ENCODE measurements around the gene CNTD1.
A peak's percentile ranks its signal among the peaks of the same experiment; 100 is the strongest.

The CNTD1 gene

GRCh38 chr17:42783791-42784138 is 14.9 kb upstream of the CNTD1 start:
- no peak for DNase-seq
- TF ChIP-seq POLR2A (IDR thresholded peaks at IDR 0.05; ENCODE audit: low read length) (no peak), GATA1 (IDR thresholded peaks at IDR 0.05; ENCODE audit: low read depth, low read length) (no peak)

- TF ChIP-seq GATA1 (IDR thresholded peaks at IDR 0.05; ENCODE audit: low read depth, low read length) (no peak), POLR2A (IDR thresholded peaks at IDR 0.05; ENCODE audit: low read length) (no peak)
- DNase-seq = no peak
Observed at GRCh38 chr17:42784409-42784808, 14.3 kb upstream of the CNTD1 start.

- TF ChIP-seq GATA1 (IDR thresholded peaks at IDR 0.05; ENCODE audit: low read depth, low read length) = no peak
- TF ChIP-seq POLR2A (IDR thresholded peaks at IDR 0.05; ENCODE audit: low read length) = no peak
- DNase-seq = no peak
Observed at GRCh38 chr17:42784811-42785592, 13.7 kb upstream of the CNTD1 start.

DNA sequence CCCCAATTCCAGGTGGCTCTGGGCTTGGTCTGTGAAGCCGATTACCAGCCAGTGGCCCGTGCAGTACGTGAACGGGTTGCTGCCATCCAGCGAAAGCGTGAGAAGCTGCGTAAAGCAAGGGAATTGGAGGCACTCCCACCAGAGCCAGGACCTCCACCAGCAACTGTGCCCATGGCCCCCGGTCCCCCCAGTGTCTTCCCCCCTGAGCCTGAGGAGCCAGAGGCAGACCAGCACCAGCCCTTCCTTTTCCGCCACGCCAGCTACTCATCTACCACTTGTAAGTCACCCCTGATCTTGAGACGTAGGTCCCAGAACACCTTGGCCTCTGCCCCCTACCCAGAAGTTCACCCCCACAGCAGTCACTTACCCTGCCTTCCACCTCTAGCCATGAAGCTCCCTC is 11.4 kb upstream of the CNTD1 start:
- no peak for DNase-seq
- TF ChIP-seq GATA1 (IDR thresholded peaks at IDR 0.05; ENCODE audit: low read depth, low read length) = no peak
- no peak for TF ChIP-seq POLR2A (IDR thresholded peaks at IDR 0.05; ENCODE audit: low read length)

DNA sequence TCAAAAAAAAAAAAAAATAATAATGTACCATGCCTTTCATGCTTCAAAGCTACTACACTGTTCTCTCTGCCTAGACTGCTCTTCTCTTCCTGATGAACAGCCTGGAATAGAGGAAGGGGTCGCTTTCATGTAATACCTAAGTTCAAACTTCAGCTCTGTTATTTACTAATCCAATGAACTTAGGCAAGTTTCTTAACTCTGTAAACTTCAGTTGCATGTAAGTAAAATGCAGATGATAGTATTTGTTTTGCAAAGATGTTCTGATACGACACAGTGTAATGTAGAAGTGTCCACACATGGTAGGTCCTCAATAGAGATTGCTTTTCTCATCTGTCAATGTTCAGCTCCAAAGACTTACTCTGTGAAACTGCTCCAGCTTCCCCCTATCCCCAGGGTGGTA is 6.7 kb upstream of the CNTD1 start:
- no peak for DNase-seq
- TF ChIP-seq GATA1 (IDR thresholded peaks at IDR 0.05; ENCODE audit: low read depth, low read length) (no peak), POLR2A (IDR thresholded peaks at IDR 0.05; ENCODE audit: low read length) (no peak)

DNA sequence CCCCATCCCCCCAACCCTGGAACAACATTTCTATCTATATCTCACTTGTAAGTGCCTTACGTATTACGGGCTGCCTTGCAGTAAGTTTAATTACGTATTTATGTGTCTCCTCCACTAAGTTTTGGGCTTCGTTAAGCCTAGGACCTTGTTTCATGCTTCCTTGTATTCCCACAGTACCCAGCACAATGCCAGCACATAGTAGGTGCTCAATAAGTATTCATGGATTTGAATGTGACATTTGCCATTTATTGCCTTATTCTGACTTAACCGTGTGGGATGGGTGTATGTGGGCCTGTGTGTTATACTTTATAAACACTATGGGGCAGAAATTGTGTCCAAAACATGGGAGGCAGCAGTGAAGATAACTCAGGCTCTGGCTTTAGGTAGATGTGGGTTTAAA is 6.1 kb upstream of the CNTD1 start:
- no peak for DNase-seq
- TF ChIP-seq POLR2A (IDR thresholded peaks at IDR 0.05; ENCODE audit: low read length) = no peak
- TF ChIP-seq GATA1 (IDR thresholded peaks at IDR 0.05; ENCODE audit: low read depth, low read length) = no peak

DNA sequence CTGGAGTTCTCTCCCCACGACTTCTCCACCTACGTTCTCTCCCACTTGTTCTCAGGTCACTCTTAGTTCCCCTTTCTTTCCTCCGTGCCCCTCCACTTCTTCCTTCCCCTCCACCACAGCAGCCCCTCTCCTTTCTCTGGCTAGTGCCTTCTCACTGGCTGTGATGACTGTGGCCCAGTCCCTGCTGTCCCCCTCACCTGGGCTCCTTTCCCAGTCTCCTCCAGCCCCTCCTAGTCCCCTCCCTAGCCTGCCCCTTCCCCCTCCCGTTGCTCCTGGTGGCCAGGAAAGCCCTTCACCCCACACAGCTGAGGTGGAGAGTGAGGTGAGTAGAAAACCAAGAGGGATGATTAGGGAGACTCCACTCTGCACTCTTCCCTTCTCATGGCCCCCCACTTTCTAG is 3.6 kb upstream of the CNTD1 start:
- DNase-seq = no peak
- TF ChIP-seq GATA1 (IDR thresholded peaks at IDR 0.05; ENCODE audit: low read depth, low read length) (no peak), POLR2A (IDR thresholded peaks at IDR 0.05; ENCODE audit: low read length) (no peak)

GRCh38 chr17:42795465-42795864 is 3.2 kb upstream of the CNTD1 start:
- DNase-seq = no peak
- TF ChIP-seq GATA1 (IDR thresholded peaks at IDR 0.05; ENCODE audit: low read depth, low read length) (no peak), POLR2A (IDR thresholded peaks at IDR 0.05; ENCODE audit: low read length) (no peak)

GRCh38 chr17:42796066-42796758 is 2.4 kb upstream of the CNTD1 start:
- no peak for DNase-seq
- TF ChIP-seq GATA1 (IDR thresholded peaks at IDR 0.05; ENCODE audit: low read depth, low read length) (no peak), POLR2A (IDR thresholded peaks at IDR 0.05; ENCODE audit: low read length) (no peak)

GRCh38 chr17:42797067-42798007 is 1.3 kb upstream of the CNTD1 start:
- no peak for TF ChIP-seq GATA1 (IDR thresholded peaks at IDR 0.05; ENCODE audit: low read depth, low read length)
- TF ChIP-seq POLR2A (IDR thresholded peaks at IDR 0.05; ENCODE audit: low read length) = no peak

GRCh38 chr17:42798011-42798382 is 664 bp upstream of the CNTD1 start:
- DNase-seq = no peak

More at GRCh38 chr17:42797067-42798007, 1.3 kb upstream of the CNTD1 start:
- peak in 1 of 2 experiments; percentile 21 for DNase-seq

GRCh38 chr17:42803074-42803883 is 4.6 kb downstream of the CNTD1 start:
- no peak for DNase-seq
- TF ChIP-seq GATA1 (IDR thresholded peaks at IDR 0.05; ENCODE audit: low read depth, low read length) = no peak
- no peak for TF ChIP-seq POLR2A (IDR thresholded peaks at IDR 0.05; ENCODE audit: low read length)

More at GRCh38 chr17:42798011-42798382, 664 bp upstream of the CNTD1 start:
- TF ChIP-seq GATA1 (IDR thresholded peaks at IDR 0.05; ENCODE audit: low read depth, low read length) (no peak), POLR2A (IDR thresholded peaks at IDR 0.05; ENCODE audit: low read length) (no peak)

DNA sequence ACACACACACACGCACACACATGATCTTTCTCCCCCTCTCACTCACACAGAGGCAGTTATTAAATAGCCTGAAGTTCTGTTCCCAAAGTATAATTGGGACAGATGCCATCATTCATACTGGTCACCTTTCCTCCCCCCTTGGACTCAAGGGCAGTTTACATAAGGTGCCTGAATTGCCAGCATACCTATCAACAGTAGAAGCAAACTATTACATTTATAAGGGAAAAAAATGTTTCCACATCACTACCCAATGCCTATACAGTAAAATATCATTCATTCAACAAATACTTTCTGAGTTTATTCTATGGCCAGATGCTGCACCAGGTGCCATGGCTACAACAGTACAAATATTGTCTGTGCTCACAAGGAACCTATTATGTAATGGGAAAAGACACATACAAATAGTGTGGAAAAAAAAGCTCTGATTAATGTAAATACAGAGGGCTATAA is 6.3 kb downstream of the CNTD1 start:
- TF ChIP-seq POLR2A (IDR thresholded peaks at IDR 0.05; ENCODE audit: low read length) (no peak), GATA1 (IDR thresholded peaks at IDR 0.05; ENCODE audit: low read depth, low read length) (no peak)
- no peak for DNase-seq

Data from erythroblast (primary cell).